ENCODE data around the gene HOXA5.
A peak's percentile ranks its signal among the peaks of the same experiment; 100 is the strongest.

Gene HOXA5

GRCh38 chr7:27104341-27105058 lies 39.0 kb downstream of the HOXA5 start:
- ChIA-PET POLR2A (ENCODE audit: low non-redundant PET) (no interaction called here), CTCF (interaction anchor here (0.6 kb wide), 2 partner anchors 422 to 693 kb away, joined by 3 to 4 read pairs; no protein-coding TSS in a partner anchor)
- no peak for TF ChIP-seq CTCF (conservative IDR thresholded peaks at IDR 0.05; ENCODE audit: low read depth)
- DNase-seq (ENCODE audit: low spot score): no peak
- H3K27ac ChIP-seq: no peak overlapping the region

- CTCF ChIA-PET: no interaction called here
- POLR2A ChIA-PET (ENCODE audit: low non-redundant PET): no interaction called here
- DNase-seq (ENCODE audit: low spot score): no peak
- no peak overlapping the region for H3K27ac ChIP-seq
- no peak for TF ChIP-seq CTCF (conservative IDR thresholded peaks at IDR 0.05; ENCODE audit: low read depth)
Observed at GRCh38 chr7:27103489-27104226, 39.8 kb downstream of the HOXA5 start.

DNA sequence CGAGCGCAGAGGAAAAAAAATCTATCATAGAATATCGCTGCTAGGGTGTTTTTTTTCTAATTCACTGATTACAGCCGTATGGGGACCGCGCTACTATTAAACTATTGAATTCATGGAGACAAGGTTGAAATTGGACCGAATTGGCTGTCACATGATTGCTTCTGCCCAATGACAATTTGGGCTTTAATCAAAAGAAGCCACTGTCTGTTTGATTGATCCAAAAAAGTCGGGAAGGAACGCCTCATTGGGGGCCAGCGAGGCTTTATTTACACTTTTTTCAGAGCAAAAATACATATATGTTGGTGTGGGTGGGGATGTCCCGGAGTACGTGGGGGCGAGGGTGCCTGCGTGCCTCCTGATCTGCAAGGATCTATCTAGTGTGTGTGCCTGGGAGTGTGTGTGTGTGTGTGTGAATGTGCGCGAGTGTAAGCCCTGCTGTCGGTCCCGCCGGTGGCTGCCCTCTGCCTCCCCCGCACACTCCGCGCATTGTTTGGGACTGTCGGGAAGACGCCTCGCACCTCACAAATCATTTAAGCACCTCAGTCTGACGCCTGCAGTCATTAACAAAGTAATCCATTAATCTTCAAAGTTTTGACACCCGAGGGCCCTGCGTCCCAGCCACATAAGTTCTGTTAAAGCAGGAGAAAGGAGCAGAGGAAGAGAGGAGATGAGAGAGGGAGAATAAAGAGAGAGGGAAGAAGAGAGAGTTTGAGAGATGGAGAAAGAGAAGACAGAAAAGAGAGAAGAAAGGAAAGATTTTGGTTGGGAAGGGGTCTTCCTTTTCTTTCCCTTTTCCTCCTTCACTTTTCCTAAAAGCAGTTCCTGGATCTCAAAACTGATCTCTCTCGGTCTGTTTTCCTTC lies 40.7 kb downstream of the HOXA5 start, which contains the start of gene HOXA2:
Gene HOXA2, minus strand, starts transcription at position 103 of the 862 bp plus-strand sequence. CDS start 183 bp downstream, outside the sequence.
- no peak for DNase-seq (ENCODE audit: low spot score)
- POLR2A ChIA-PET (ENCODE audit: low non-redundant PET): no interaction called here
- CTCF ChIA-PET: no interaction called here
- no peak within 1 kb of the TSS for H3K27ac ChIP-seq
- no peak for TF ChIP-seq CTCF (conservative IDR thresholded peaks at IDR 0.05; ENCODE audit: low read depth)

DNA sequence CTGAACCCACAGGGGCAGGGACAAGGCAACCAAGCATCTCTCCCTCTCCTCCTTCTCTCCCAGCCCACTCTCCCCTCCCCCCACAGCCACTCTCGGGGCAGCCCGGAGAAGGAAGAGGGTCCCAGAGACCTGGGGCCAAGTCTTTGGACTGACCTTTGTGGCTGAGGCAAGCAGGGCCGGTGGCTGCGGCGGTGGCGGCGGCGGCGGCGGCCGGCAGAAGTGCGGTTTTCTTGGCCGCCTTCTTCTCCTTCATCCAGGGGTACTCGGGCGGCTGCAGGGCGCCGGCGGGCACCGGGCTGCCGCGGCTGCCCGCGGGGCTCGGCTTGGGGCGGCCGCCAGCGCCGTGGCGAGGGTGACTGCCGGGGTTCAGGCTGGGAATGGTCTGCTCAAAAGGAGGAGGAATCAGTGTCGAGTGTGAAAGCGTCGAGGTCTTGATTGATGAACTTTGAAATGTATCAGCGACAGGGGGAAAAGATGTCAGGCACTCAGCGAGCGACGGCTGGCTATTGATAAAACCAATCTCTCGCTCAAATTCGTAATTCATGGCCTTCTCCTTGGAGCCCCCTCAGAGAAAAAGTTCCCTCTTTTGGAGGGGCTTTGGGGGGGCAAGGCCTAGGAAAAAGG lies 41.4 kb downstream of the HOXA5 start:
- CTCF ChIA-PET: no interaction called here
- no peak for TF ChIP-seq CTCF (conservative IDR thresholded peaks at IDR 0.05; ENCODE audit: low read depth)
- POLR2A ChIA-PET (ENCODE audit: low non-redundant PET): no interaction called here
- no peak overlapping the region for H3K27ac ChIP-seq
- no peak for DNase-seq (ENCODE audit: low spot score)

DNA sequence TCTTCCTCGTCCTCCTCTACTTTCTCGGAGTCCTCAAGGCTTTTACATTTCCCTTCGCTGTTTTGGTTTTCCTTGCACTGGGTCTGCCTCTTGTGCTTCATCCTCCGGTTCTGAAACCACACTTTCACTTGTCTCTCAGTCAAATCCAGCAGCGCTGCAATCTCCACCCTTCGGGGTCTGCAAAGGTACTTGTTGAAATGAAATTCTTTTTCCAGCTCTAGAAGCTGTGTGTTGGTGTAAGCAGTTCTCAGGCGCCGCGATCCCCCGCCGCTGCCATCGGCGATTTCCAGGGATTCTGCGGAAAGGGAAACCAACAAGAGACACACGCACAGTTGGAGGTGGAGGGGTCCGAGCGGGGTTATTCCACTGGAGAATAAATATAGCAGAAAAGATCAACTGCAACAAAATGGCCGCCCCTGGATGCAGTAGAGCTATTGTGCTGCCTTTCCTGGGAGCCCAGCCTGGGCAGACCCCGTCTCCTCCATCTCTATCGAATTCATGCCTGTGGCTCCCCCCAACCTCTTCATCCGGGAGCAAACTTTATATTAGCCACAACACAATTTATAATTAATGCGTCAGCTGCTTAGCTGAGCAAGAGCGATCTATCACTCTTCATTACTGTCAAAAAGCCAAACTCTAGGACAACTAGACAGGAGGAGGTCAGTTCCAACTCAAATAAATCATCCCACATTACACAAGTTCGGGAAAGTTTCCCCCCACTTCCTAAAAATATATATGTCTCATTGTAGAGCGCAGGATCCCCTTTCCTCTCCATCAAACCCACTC lies 42.1 kb downstream of the HOXA5 start:
- CTCF ChIA-PET: interaction anchor here (1.4 kb wide), 1 partner anchor 247 kb away, joined by 3 read pairs; no protein-coding TSS in a partner anchor
- POLR2A ChIA-PET (ENCODE audit: low non-redundant PET): no interaction called here
- H3K27ac ChIP-seq: peak overlapping the region; percentile 31; the same call in 1 of the 2 replicates
- TF ChIP-seq CTCF (conservative IDR thresholded peaks at IDR 0.05; ENCODE audit: low read depth): no peak
- DNase-seq (ENCODE audit: low spot score): no peak

All from RWPE1 (cell line).